Naive thymus-derived CD8-positive, alpha-beta T cell (primary cell): ENCODE results near the gene CACNG5. TPM values are rescaled to one million over a fixed set of nuclear protein-coding genes. Genes with fewer than 3 reads are reported as not detected.

Experiments used
- ATAC-seq, 2 donors: fragments of 150-1000 bp; cut with Tn5 transposase in 1 of 2; sonication (Bioruptor Pico), chemical (Tn5 transposase) in 1 of 2; 1 replicate in 1 of 2; 2 replicates in 1 of 2; pipeline ENCODE4 v1.10.0; 2021; ENCODE audit warnings: mild to moderate bottlenecking in 2 of 2, moderate library complexity in 2 of 2
- POLR2A ChIA-PET: fragments of 350-600 bp; sonication (Branson Sonifier 250); formaldehyde crosslinking; loops from one replicate; lab custom pipeline; 2021; ENCODE audit warnings: antibody characterized with exemption; lab: Charles Lee
- DNase-seq, 10 donors: peaks; one replicate each; pipeline versions ENCODE4 v3.0.0 to v3.0.0-alpha.2; 2020 to 2022
- H3K27ac Mint-ChIP-seq, 10 donors: one replicate each; pipeline ENCODE4 v1.8.0; 2020 to 2022; ENCODE audit warnings: mild to moderate bottlenecking in 10 of 10, mixed read lengths in 10 of 10, moderate library complexity in 4 of 10, inconsistent platforms in 1 of 10
- H3K27me3 Mint-ChIP-seq, 5 donors: one replicate each; pipeline ENCODE4 v1.8.0; 2021 to 2022; ENCODE audit warnings: mixed read lengths in 5 of 5
- H3K36me3 Mint-ChIP-seq, 3 donors: one replicate each; pipeline ENCODE4 v1.8.0; 2020 to 2022; ENCODE audit warnings: mixed read lengths in 3 of 3, mild to moderate bottlenecking in 2 of 3, inconsistent platforms in 1 of 3
- H3K4me1 Mint-ChIP-seq, 4 donors: one replicate each; pipeline ENCODE4 v1.8.0; 2021 to 2022; ENCODE audit warnings: mixed read lengths in 4 of 4
- H3K4me3 Mint-ChIP-seq, 10 donors: one replicate each; pipeline ENCODE4 v1.8.0; 2020 to 2022; ENCODE audit warnings: mild to moderate bottlenecking in 10 of 10, mixed read lengths in 10 of 10, moderate library complexity in 6 of 10, inconsistent platforms in 1 of 10
- H3K9me3 Mint-ChIP-seq, 9 donors: one replicate each; pipeline ENCODE4 v1.8.0; 2020 to 2022; ENCODE audit warnings: mixed read lengths in 9 of 9, mild to moderate bottlenecking in 3 of 9, inconsistent platforms in 1 of 9, moderate library complexity in 1 of 9
- polyA plus RNA-seq, 3 donors: library from polyadenylated mRNA; unstranded; fragments of 300-500 nt; fragmentation: Illumina TruSeq; gene quantifications; one replicate each; pipeline ENCODE4 v1.2.3, GENCODE V29; 2021
- total RNA-seq, 8 experiments: library from RNA in 2 of 8; stranded (reverse) in 2 of 8; gene quantifications; one replicate each; pipeline ENCODE4 v1.2.3 and lab custom pipeline; 2021 to 2026

Gene CACNG5
- total and polyA plus RNA-seq, 5 experiments from 2014 or later, result not detected

GRCh38 chr17:66807182-66807581 is 27.7 kb upstream of the CACNG5 start:
- H3K4me3 Mint-ChIP-seq, result peak overlapping the region in 2 of 10 donors; percentile 6 to 20

GRCh38 chr17:66809408-66809807 is 25.5 kb upstream of the CACNG5 start:
- peaks cover 0 to 4% (median 0%) of the 10 kb centered on the region in 9 donors for H3K9me3 Mint-ChIP-seq
- DNase-seq (no peak), ATAC-seq (no peak)
- peaks cover 0 to 2% (median 0%) of the 10 kb centered on the region in 5 donors for H3K27me3 Mint-ChIP-seq
- peaks cover 19 to 38% (median 29%) of the 10 kb centered on the region in 4 donors for H3K4me1 Mint-ChIP-seq
- H3K4me3 Mint-ChIP-seq, result no peak overlapping the region
- peak overlapping the region in 1 of 10 donors; percentile 32 for H3K27ac Mint-ChIP-seq
- POLR2A ChIA-PET, result no interaction called here
- peaks cover 0 to 15% (median 12%) of the 10 kb centered on the region in 3 donors for H3K36me3 Mint-ChIP-seq

More at GRCh38 chr17:66807182-66807581, 27.7 kb upstream of the CACNG5 start:
- H3K36me3 Mint-ChIP-seq, result peaks cover 0 to 33% (median 15%) of the 10 kb centered on the region in 3 donors
- POLR2A ChIA-PET, result no interaction called here
- H3K9me3 Mint-ChIP-seq, result peaks cover 0 to 2% (median 0%) of the 10 kb centered on the region in 9 donors
- H3K27ac Mint-ChIP-seq, result peak overlapping the region in 7 of 10 donors; percentile 25 to 89 (median 56)
- peaks cover 19 to 40% (median 29%) of the 10 kb centered on the region in 4 donors for H3K4me1 Mint-ChIP-seq
- no peak for DNase-seq
- H3K27me3 Mint-ChIP-seq, result no peaks in the 10 kb centered on the region
- no peak for ATAC-seq

GRCh38 chr17:66810951-66811682 is 23.8 kb upstream of the CACNG5 start:
- POLR2A ChIA-PET, result no interaction called here
- Mint-ChIP-seq H3K9me3 (peaks cover 0 to 4% (median 0%) of the 10 kb centered on the region in 9 donors), H3K4me3 (no peak overlapping the region), H3K4me1 (peaks cover 18 to 21% (median 20%) of the 10 kb centered on the region in 4 donors), H3K27me3 (peaks cover 0 to 7% (median 0%) of the 10 kb centered on the region in 5 donors), H3K27ac (no peak overlapping the region), H3K36me3 (peaks cover 0 to 11% (median 8%) of the 10 kb centered on the region in 3 donors)
- DNase-seq (no peak), ATAC-seq (no peak)

DNA sequence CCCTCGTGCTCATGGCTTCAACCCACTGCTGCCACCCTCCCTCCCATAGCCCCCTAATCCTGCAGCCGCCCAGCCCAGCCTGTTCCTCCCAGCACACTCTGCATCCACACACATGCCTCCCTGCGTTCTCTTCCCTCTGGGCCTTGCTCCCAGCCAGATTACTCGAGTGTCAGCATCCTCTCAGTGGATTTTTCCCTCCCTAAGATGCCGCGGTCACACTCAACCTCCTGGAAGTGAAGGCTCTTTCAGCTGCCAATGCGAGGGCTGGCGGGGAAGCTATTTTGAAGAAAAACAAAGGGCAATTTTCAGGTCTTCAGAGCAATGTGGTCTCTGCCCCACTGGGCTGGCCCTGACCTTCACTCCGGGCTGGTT is 23.2 kb upstream of the CACNG5 start:
- Mint-ChIP-seq H3K9me3 (peaks cover 0 to 4% (median 0%) of the 10 kb centered on the region in 9 donors), H3K27ac (no peak overlapping the region)
- ATAC-seq, result no peak

DNA sequence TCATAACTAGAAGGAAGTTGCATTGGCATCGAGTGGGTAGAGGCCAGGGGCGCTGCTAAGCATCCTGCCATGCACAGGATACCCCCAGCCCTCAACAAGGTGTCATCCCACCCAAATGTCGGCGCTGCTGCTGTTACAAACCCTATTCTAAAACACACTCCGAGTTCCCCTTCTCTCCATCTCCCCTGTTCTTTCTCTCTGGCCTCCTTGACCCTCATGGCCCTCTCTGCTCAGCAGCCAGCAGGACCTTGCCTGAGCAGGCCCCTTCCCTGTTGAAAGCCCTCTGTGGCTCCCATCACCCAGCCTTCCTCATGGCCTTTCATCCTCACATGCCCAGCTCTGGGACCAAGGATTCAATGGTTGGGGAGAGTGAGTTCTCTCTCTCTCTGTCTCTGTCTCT is 22.3 kb upstream of the CACNG5 start:
- POLR2A ChIA-PET, result interaction anchor here (0.6 kb wide), 1 partner anchor 194 kb away, joined by 3 read pairs; no protein-coding TSS in a partner anchor
- peaks cover under 1 to 11% (median 2%) of the 10 kb centered on the region in 5 donors for H3K27me3 Mint-ChIP-seq
- no peak for ATAC-seq
- peaks cover 0 to 8% (median 2%) of the 10 kb centered on the region in 9 donors for H3K9me3 Mint-ChIP-seq
- no peak for DNase-seq
- peaks cover 9 to 10% (median 9%) of the 10 kb centered on the region in 4 donors for H3K4me1 Mint-ChIP-seq
- peak overlapping the region in 2 of 10 donors; percentile 40 to 41 for H3K4me3 Mint-ChIP-seq
- H3K36me3 Mint-ChIP-seq, result peaks cover 2 to 11% (median 5%) of the 10 kb centered on the region in 3 donors
- peak overlapping the region in 1 of 10 donors; percentile 59 for H3K27ac Mint-ChIP-seq

More for the DNA sequence above, 23.2 kb upstream of the CACNG5 start:
- POLR2A ChIA-PET, result no interaction called here
- no peak overlapping the region for H3K4me3 Mint-ChIP-seq
- H3K36me3 Mint-ChIP-seq, result peaks cover 0 to 11% (median 4%) of the 10 kb centered on the region in 3 donors
- H3K4me1 Mint-ChIP-seq, result peaks cover 15 to 18% (median 17%) of the 10 kb centered on the region in 4 donors
- peaks cover 0 to 7% (median 0%) of the 10 kb centered on the region in 5 donors for H3K27me3 Mint-ChIP-seq
- DNase-seq, result no peak

- Mint-ChIP-seq H3K27ac (peak overlapping the region in 1 of 10 donors; percentile 21), H3K36me3 (peaks cover 1 to 12% (median 10%) of the 10 kb centered on the region in 3 donors), H3K27me3 (peaks cover 3 to 12% (median 5%) of the 10 kb centered on the region in 5 donors), H3K4me3 (no peak overlapping the region), H3K9me3 (peaks cover 0 to 15% (median 7%) of the 10 kb centered on the region in 9 donors), H3K4me1 (peaks cover 2 to 5% (median 2%) of the 10 kb centered on the region in 4 donors)
- DNase-seq (no peak), ATAC-seq (no peak)
- POLR2A ChIA-PET, result no interaction called here
Measured at GRCh38 chr17:66813296-66813695, 21.6 kb upstream of the CACNG5 start.

DNA sequence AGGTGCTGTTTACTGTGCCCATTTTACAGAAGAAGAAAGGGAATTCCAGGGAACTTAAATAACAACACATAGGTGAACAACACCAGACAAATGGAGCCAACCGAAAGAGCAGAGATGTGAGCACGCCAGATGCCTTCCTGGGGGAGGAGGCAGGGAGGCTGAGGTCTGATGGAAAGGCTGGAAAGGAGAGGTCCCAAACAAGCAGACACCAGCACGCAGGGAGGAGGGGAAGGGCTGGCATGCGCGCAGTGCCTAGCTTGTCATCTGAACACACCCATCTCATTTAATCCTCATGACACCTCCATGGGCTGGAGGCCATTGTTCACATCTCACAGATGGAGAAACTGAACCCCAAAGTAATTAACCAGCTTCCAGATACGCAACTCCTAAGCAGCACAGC is 20.9 kb upstream of the CACNG5 start:
- peaks cover 0 to 4% (median 0%) of the 10 kb centered on the region in 4 donors for H3K4me1 Mint-ChIP-seq
- H3K36me3 Mint-ChIP-seq, result peaks cover 0 to 15% (median 7%) of the 10 kb centered on the region in 3 donors
- peak overlapping the region in 1 of 10 donors; percentile 75 for H3K27ac Mint-ChIP-seq
- no peak for DNase-seq
- H3K9me3 Mint-ChIP-seq, result peaks cover 0 to 19% (median 8%) of the 10 kb centered on the region in 9 donors
- POLR2A ChIA-PET, result no interaction called here
- ATAC-seq, result no peak
- peaks cover 3 to 14% (median 5%) of the 10 kb centered on the region in 5 donors for H3K27me3 Mint-ChIP-seq
- no peak overlapping the region for H3K4me3 Mint-ChIP-seq

GRCh38 chr17:66814570-66814969 is 20.3 kb upstream of the CACNG5 start:
- Mint-ChIP-seq H3K27me3 (peaks cover 3 to 14% (median 5%) of the 10 kb centered on the region in 5 donors), H3K4me3 (peak overlapping the region in 1 of 10 donors; percentile 4), H3K27ac (no peak overlapping the region), H3K4me1 (peaks cover 0 to 4% (median 0%) of the 10 kb centered on the region in 4 donors), H3K36me3 (peaks cover 0 to 20% (median 7%) of the 10 kb centered on the region in 3 donors), H3K9me3 (peaks cover 0 to 19% (median 8%) of the 10 kb centered on the region in 9 donors)
- DNase-seq, result no peak
- ATAC-seq, result no peak
- POLR2A ChIA-PET, result no interaction called here

- POLR2A ChIA-PET, result no interaction called here
- no peak overlapping the region for H3K27ac Mint-ChIP-seq
Measured at GRCh38 chr17:66817750-66818149, 17.2 kb upstream of the CACNG5 start.

GRCh38 chr17:66819466-66819865 is 15.5 kb upstream of the CACNG5 start:
- DNase-seq (no peak), ATAC-seq (no peak)
- H3K4me1 Mint-ChIP-seq, result no peaks in the 10 kb centered on the region
- POLR2A ChIA-PET, result no interaction called here
- H3K4me3 Mint-ChIP-seq, result no peak overlapping the region
- no peak overlapping the region for H3K27ac Mint-ChIP-seq
- H3K27me3 Mint-ChIP-seq, result peaks cover 7 to 26% (median 14%) of the 10 kb centered on the region in 5 donors
- H3K36me3 Mint-ChIP-seq, result peaks cover 0 to 20% (median 5%) of the 10 kb centered on the region in 3 donors
- H3K9me3 Mint-ChIP-seq, result peaks cover 0 to 19% (median 8%) of the 10 kb centered on the region in 9 donors

More at GRCh38 chr17:66817750-66818149, 17.2 kb upstream of the CACNG5 start:
- ATAC-seq, result no peak
- no peak overlapping the region for H3K4me3 Mint-ChIP-seq
- H3K9me3 Mint-ChIP-seq, result peaks cover 0 to 19% (median 8%) of the 10 kb centered on the region in 9 donors
- no peak for DNase-seq
- H3K36me3 Mint-ChIP-seq, result peaks cover 0 to 20% (median 5%) of the 10 kb centered on the region in 3 donors
- peaks cover 0 to 2% (median 0%) of the 10 kb centered on the region in 4 donors for H3K4me1 Mint-ChIP-seq
- peaks cover 5 to 15% (median 7%) of the 10 kb centered on the region in 5 donors for H3K27me3 Mint-ChIP-seq

DNA sequence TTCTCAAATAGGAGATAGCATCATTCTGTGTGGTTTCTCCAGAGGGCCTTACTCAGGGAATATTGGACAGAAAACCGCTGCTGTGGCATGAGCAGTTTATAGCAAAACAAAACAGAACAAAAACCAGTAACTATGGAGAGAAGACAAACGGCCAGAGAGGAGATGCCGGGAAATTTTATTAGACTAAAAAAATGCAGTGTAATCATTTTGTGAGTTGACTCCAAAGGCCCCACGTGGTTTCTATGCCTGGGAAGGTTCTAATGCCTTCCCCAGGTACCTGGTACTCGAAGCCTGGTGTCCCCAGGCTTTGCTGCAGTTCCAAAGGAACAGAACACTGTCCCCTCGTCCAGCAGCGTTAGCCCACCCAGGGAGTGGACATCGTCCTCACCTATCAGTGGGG is 12.9 kb upstream of the CACNG5 start:
- POLR2A ChIA-PET, result no interaction called here
- Mint-ChIP-seq H3K4me1 (no peaks in the 10 kb centered on the region), H3K4me3 (no peak overlapping the region), H3K27ac (no peak overlapping the region), H3K27me3 (peaks cover 14 to 42% (median 20%) of the 10 kb centered on the region in 5 donors), H3K36me3 (peaks cover 0 to 28% (median 5%) of the 10 kb centered on the region in 3 donors), H3K9me3 (peaks cover 0 to 23% (median 8%) of the 10 kb centered on the region in 9 donors)
- DNase-seq (no peak), ATAC-seq (no peak)

- peaks cover 0 to 13% (median 0%) of the 10 kb centered on the region in 3 donors for H3K36me3 Mint-ChIP-seq
- H3K9me3 Mint-ChIP-seq, result peaks cover 0 to 10% (median 2%) of the 10 kb centered on the region in 9 donors
- DNase-seq (no peak), ATAC-seq (no peak)
- peaks cover 0 to 7% (median 3%) of the 10 kb centered on the region in 4 donors for H3K4me1 Mint-ChIP-seq
- H3K27ac Mint-ChIP-seq, result no peak overlapping the region
- POLR2A ChIA-PET, result no interaction called here
- no peak overlapping the region for H3K4me3 Mint-ChIP-seq
- peaks cover 40 to 62% (median 44%) of the 10 kb centered on the region in 5 donors for H3K27me3 Mint-ChIP-seq
Measured at GRCh38 chr17:66826856-66827255, 8.1 kb upstream of the CACNG5 start.
